Neural progenitor cell (in vitro differentiated cells): ENCODE measurements around the gene THSD4. TPM values are rescaled to one million over a fixed set of nuclear protein-coding genes. Genes with fewer than 3 reads are reported as not detected.

Experiments used
- DNase-seq: peaks from one replicate; pipeline ENCODE4 v3.0.0-alpha.2; 2016; ENCODE audit warnings: low spot score
- H2AFZ ChIP-seq: fragments of 200-600 bp; sonication (generic); replicated peaks from 2 replicates; pipeline ENCODE4 v1.6.1; 2016; ENCODE audit warnings: antibody characterized with exemption
- H3F3A ChIP-seq: fragments of 200-600 bp; sonication (generic); 2 replicates; pipeline ENCODE4 v1.6.1; 2016; ENCODE audit warnings: antibody characterized with exemption, low read depth
- H3K27ac ChIP-seq: fragments of 200-600 bp; sonication (generic); 2 replicates; pipeline ENCODE4 v1.5.1; 2016; ENCODE audit warnings: mild to moderate bottlenecking
- H3K27me3 ChIP-seq: fragments of 200-600 bp; sonication (generic); 2 replicates; pipeline ENCODE4 v1.6.1; 2016; ENCODE audit warnings: mild to moderate bottlenecking, moderate library complexity
- H3K36me3 ChIP-seq: fragments of 200-600 bp; sonication (generic); 2 replicates; pipeline ENCODE4 v1.5.1; 2016
- H3K4me1 ChIP-seq: fragments of 200-600 bp; sonication (generic); 2 replicates; pipeline ENCODE4 v1.6.1; 2016; ENCODE audit warnings: mixed run types
- H3K4me2 ChIP-seq: fragments of 200-600 bp; sonication (generic); 2 replicates; pipeline ENCODE4 v1.6.1; 2016
- H3K4me3 ChIP-seq: fragments of 200-600 bp; sonication (generic); 2 replicates; pipeline ENCODE4 v1.5.1; 2016
- H3K79me2 ChIP-seq: fragments of 200-600 bp; sonication (generic); 2 replicates; pipeline ENCODE4 v1.6.1; 2016; ENCODE audit warnings: low read depth
- H3K9ac ChIP-seq: fragments of 200-600 bp; sonication (generic); 2 replicates; pipeline ENCODE4 v1.6.1; 2016
- H3K9me3 ChIP-seq: fragments of 200-600 bp; sonication (generic); 2 replicates; pipeline ENCODE4 v1.5.1; 2016; ENCODE audit warnings: low read depth
- H4K20me1 ChIP-seq: fragments of 200-600 bp; sonication (generic); 2 replicates; pipeline ENCODE4 v1.6.1; 2016; ENCODE audit warnings: low read depth
- H3K27ac Mint-ChIP-seq: 3 replicates; pipeline ENCODE4 v1.8.0; 2021; ENCODE audit warnings: mixed read lengths
- H3K27me3 Mint-ChIP-seq: 2 replicates; pipeline ENCODE4 v1.8.0; 2022; ENCODE audit warnings: low read depth, mild to moderate bottlenecking, inconsistent platforms, moderate library complexity, mixed read lengths; ENCODE audit not compliant: insufficient read depth
- H3K36me3 Mint-ChIP-seq: 3 replicates; pipeline ENCODE4 v1.8.0; 2021; ENCODE audit warnings: mixed read lengths
- H3K4me1 Mint-ChIP-seq: 3 replicates; pipeline ENCODE4 v1.8.0; 2021; ENCODE audit warnings: mixed read lengths
- H3K4me3 Mint-ChIP-seq: 3 replicates; pipeline ENCODE4 v1.8.0; 2021; ENCODE audit warnings: mild to moderate bottlenecking, moderate library complexity, mixed read lengths
- H3K9me3 Mint-ChIP-seq: 3 replicates; pipeline ENCODE4 v1.8.0; 2020; ENCODE audit warnings: mixed read lengths
- EZH2 ChIP-seq: fragments of 200-600 bp; sonication (generic); IDR thresholded peaks from 2 replicates; pipeline ENCODE4 v1.6.1; 2017; ENCODE audit warnings: antibody characterized with exemption, mild to moderate bottlenecking, moderate library complexity
- EZH2phosphoT487 ChIP-seq: fragments of 200-600 bp; sonication (generic); IDR thresholded peaks from 2 replicates; pipeline ENCODE4 v1.6.1; 2017; ENCODE audit warnings: antibody characterized with exemption
- total RNA-seq: library from RNA; depleted of rRNA; stranded (reverse); fragments of >200 nt; gene quantifications from 2 replicates; pipeline ENCODE4 v1.2.3, GENCODE V29; 2015; ENCODE audit warnings: low replicate concordance
- TF ChIP-seq, protein P1 (sequence below): fragments of 200-600 bp; sonication (generic); IDR thresholded peaks from 2 replicates; pipeline ENCODE4 v1.5.1; 2017; ENCODE audit warnings: antibody characterized with exemption, mild to moderate bottlenecking

The THSD4 gene
- total RNA-seq, 1 donor from 2014 or later: 2.4 TPM

GRCh38 chr15:71138473-71138872, 23.2 kb downstream of the THSD4 start:
- H3K27ac ChIP-seq: no peak overlapping the region
- H3K27me3 Mint-ChIP-seq: peaks cover 8% of the 10 kb centered on the region
- no peaks in the 10 kb centered on the region for H4K20me1 ChIP-seq
- H3K4me1 Mint-ChIP-seq: peaks cover 18% of the 10 kb centered on the region
- no peaks in the 10 kb centered on the region for H3K4me1 ChIP-seq
- no peaks in the 10 kb centered on the region for H3K36me3 ChIP-seq
- H2AFZ ChIP-seq: no peak overlapping the region
- H3F3A ChIP-seq: no peaks in the 10 kb centered on the region
- H3K4me2 ChIP-seq: no peak overlapping the region
- H3K27ac Mint-ChIP-seq: no peak overlapping the region
- no peak for DNase-seq
- H3K9ac ChIP-seq: no peak overlapping the region
- H3K36me3 Mint-ChIP-seq: no peaks in the 10 kb centered on the region
- H3K4me3 ChIP-seq: no peak overlapping the region
- H3K9me3 ChIP-seq: no peaks in the 10 kb centered on the region
- no peaks in the 10 kb centered on the region for H3K27me3 ChIP-seq
- no peak overlapping the region for H3K4me3 Mint-ChIP-seq
- peaks cover 3% of the 10 kb centered on the region for H3K9me3 Mint-ChIP-seq
- H3K79me2 ChIP-seq: no peaks in the 10 kb centered on the region
- no peak for TF ChIP-seq EZH2
- no peak for TF ChIP-seq EZH2phosphoT487
- TF ChIP-seq, protein P1, sequence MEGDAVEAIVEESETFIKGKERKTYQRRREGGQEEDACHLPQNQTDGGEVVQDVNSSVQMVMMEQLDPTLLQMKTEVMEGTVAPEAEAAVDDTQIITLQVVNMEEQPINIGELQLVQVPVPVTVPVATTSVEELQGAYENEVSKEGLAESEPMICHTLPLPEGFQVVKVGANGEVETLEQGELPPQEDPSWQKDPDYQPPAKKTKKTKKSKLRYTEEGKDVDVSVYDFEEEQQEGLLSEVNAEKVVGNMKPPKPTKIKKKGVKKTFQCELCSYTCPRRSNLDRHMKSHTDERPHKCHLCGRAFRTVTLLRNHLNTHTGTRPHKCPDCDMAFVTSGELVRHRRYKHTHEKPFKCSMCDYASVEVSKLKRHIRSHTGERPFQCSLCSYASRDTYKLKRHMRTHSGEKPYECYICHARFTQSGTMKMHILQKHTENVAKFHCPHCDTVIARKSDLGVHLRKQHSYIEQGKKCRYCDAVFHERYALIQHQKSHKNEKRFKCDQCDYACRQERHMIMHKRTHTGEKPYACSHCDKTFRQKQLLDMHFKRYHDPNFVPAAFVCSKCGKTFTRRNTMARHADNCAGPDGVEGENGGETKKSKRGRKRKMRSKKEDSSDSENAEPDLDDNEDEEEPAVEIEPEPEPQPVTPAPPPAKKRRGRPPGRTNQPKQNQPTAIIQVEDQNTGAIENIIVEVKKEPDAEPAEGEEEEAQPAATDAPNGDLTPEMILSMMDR: no peak

DNA sequence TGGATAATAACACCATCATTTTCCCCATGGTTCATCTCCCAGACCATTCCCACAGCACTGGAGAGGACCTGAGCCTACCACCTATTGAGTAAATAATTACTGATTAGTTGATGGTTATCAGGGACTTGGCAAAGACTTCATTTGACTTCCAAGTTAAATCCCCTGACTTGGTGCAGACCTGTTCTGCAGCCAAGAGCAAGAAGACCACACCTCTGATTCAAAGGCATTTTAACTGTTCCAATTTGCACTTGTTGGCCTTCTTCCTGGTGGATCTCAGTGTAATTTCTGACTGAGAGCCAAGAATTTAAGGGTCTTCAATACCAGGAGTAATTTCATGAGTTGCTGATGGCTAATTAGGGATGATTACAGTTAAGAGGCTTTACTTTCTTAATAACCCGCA, 24.0 kb downstream of the THSD4 start:
- Histone ChIP-seq H3K4me3 (no peak overlapping the region), H4K20me1 (no peaks in the 10 kb centered on the region), H3K27me3 (no peaks in the 10 kb centered on the region), H2AFZ (no peak overlapping the region), H3K79me2 (no peaks in the 10 kb centered on the region), H3K9ac (no peak overlapping the region), H3K27ac (no peak overlapping the region), H3K36me3 (no peaks in the 10 kb centered on the region), H3K9me3 (no peaks in the 10 kb centered on the region), H3K4me1 (no peaks in the 10 kb centered on the region), H3K4me2 (no peak overlapping the region), H3F3A (no peaks in the 10 kb centered on the region)
- no peak overlapping the region for H3K27ac Mint-ChIP-seq
- peaks cover 16% of the 10 kb centered on the region for H3K4me1 Mint-ChIP-seq
- H3K36me3 Mint-ChIP-seq: no peaks in the 10 kb centered on the region
- DNase-seq: no peak
- H3K4me3 Mint-ChIP-seq: no peak overlapping the region
- peaks cover 3% of the 10 kb centered on the region for H3K9me3 Mint-ChIP-seq
- H3K27me3 Mint-ChIP-seq: peaks cover 4% of the 10 kb centered on the region
- no peak for TF ChIP-seq EZH2phosphoT487
- no peak for TF ChIP-seq EZH2
- TF ChIP-seq, protein P1: no peak

DNA sequence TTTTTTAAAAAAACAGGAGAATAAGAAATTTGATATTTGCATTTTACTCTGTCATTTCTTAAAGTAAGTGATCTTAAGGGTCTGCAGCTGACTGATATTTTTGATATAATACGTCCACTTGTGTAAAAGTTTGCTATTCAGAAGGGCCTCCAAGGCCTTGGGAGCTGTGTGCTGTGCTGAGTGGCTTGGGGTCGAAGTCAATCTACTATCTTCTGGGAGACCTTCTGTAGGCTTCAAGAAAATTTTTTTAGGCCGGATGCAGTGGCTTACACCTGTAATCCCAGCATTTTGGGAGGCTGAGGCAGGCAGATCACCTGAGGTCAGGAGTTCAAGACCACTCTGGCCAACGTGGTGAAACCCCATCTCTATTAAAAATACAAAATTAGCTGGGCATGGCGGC, 26.3 kb downstream of the THSD4 start:
- H3K4me1 ChIP-seq: no peaks in the 10 kb centered on the region
- no peaks in the 10 kb centered on the region for H3K9me3 Mint-ChIP-seq
- H3K4me3 ChIP-seq: no peak overlapping the region
- H2AFZ ChIP-seq: no peak overlapping the region
- no peaks in the 10 kb centered on the region for H3K9me3 ChIP-seq
- no peaks in the 10 kb centered on the region for H3K27me3 ChIP-seq
- no peaks in the 10 kb centered on the region for H3F3A ChIP-seq
- TF ChIP-seq EZH2 (no peak), EZH2phosphoT487 (no peak)
- no peaks in the 10 kb centered on the region for H3K36me3 ChIP-seq
- H3K4me2 ChIP-seq: no peak overlapping the region
- no peak overlapping the region for H3K9ac ChIP-seq
- no peak overlapping the region for H3K27ac Mint-ChIP-seq
- no peaks in the 10 kb centered on the region for H4K20me1 ChIP-seq
- H3K36me3 Mint-ChIP-seq: no peaks in the 10 kb centered on the region
- H3K27ac ChIP-seq: no peak overlapping the region
- no peak overlapping the region for H3K4me3 Mint-ChIP-seq
- no peaks in the 10 kb centered on the region for H3K79me2 ChIP-seq
- H3K27me3 Mint-ChIP-seq: peaks cover 3% of the 10 kb centered on the region
- DNase-seq: no peak
- H3K4me1 Mint-ChIP-seq: peaks cover 10% of the 10 kb centered on the region

- no peak overlapping the region for H3K4me3 Mint-ChIP-seq
- peaks cover 10% of the 10 kb centered on the region for H3K4me1 Mint-ChIP-seq
- Histone ChIP-seq H3K79me2 (no peaks in the 10 kb centered on the region), H3K27me3 (no peaks in the 10 kb centered on the region), H3K9ac (no peak overlapping the region), H3K4me1 (no peaks in the 10 kb centered on the region), H3K27ac (no peak overlapping the region), H2AFZ (no peak overlapping the region), H3K4me2 (no peak overlapping the region), H3K9me3 (no peaks in the 10 kb centered on the region), H4K20me1 (no peaks in the 10 kb centered on the region), H3K36me3 (no peaks in the 10 kb centered on the region), H3K4me3 (no peak overlapping the region), H3F3A (no peaks in the 10 kb centered on the region)
- H3K27me3 Mint-ChIP-seq: peaks cover 2% of the 10 kb centered on the region
- no peak for DNase-seq
- H3K36me3 Mint-ChIP-seq: no peaks in the 10 kb centered on the region
- H3K9me3 Mint-ChIP-seq: no peaks in the 10 kb centered on the region
- no peak overlapping the region for H3K27ac Mint-ChIP-seq
- no peak for TF ChIP-seq EZH2phosphoT487
- TF ChIP-seq, protein P1: no peak
- no peak for TF ChIP-seq EZH2
Observed at GRCh38 chr15:71142780-71143179, 27.5 kb downstream of the THSD4 start.
